ENCODE data around the gene RSPO1.

RSPO1 gene

DNA sequence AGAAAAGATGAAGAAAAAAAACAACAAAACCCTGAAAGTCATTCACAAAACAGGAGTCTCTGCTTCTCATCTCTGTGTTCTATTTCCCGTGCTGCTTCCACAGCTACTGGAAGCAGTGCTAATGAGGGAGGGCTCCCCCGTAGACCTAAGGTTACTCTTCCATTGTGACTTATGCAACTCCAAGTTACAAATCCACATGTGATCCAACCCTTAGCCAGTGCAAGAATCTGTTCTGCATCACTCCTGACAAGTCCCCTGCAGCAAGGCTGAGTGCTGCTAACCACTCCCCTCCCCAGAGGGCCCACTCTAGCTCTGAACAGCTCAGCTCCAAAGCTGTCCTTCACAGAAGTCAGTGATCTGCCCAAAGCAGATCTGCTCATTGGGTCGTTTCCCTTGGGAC, 67.7 kb downstream of the RSPO1 start:
- no peak for TF ChIP-seq EP300 (IDR thresholded peaks at IDR 0.05; ENCODE audit: borderline replicate concordance)
- no peak for TF ChIP-seq FOXM1 (IDR thresholded peaks at IDR 0.05; ENCODE audit: borderline replicate concordance, low read depth)
- TF ChIP-seq, protein P1, sequence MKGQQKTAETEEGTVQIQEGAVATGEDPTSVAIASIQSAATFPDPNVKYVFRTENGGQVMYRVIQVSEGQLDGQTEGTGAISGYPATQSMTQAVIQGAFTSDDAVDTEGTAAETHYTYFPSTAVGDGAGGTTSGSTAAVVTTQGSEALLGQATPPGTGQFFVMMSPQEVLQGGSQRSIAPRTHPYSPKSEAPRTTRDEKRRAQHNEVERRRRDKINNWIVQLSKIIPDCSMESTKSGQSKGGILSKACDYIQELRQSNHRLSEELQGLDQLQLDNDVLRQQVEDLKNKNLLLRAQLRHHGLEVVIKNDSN (IDR thresholded peaks at IDR 0.05) = no peak
- no peak for TF ChIP-seq TEAD4 (IDR thresholded peaks at IDR 0.05)
- no peak for TF ChIP-seq EGR1 (IDR thresholded peaks at IDR 0.05)
- no peak for TF ChIP-seq NFIC (IDR thresholded peaks at IDR 0.05)
- TF ChIP-seq, protein P2, sequence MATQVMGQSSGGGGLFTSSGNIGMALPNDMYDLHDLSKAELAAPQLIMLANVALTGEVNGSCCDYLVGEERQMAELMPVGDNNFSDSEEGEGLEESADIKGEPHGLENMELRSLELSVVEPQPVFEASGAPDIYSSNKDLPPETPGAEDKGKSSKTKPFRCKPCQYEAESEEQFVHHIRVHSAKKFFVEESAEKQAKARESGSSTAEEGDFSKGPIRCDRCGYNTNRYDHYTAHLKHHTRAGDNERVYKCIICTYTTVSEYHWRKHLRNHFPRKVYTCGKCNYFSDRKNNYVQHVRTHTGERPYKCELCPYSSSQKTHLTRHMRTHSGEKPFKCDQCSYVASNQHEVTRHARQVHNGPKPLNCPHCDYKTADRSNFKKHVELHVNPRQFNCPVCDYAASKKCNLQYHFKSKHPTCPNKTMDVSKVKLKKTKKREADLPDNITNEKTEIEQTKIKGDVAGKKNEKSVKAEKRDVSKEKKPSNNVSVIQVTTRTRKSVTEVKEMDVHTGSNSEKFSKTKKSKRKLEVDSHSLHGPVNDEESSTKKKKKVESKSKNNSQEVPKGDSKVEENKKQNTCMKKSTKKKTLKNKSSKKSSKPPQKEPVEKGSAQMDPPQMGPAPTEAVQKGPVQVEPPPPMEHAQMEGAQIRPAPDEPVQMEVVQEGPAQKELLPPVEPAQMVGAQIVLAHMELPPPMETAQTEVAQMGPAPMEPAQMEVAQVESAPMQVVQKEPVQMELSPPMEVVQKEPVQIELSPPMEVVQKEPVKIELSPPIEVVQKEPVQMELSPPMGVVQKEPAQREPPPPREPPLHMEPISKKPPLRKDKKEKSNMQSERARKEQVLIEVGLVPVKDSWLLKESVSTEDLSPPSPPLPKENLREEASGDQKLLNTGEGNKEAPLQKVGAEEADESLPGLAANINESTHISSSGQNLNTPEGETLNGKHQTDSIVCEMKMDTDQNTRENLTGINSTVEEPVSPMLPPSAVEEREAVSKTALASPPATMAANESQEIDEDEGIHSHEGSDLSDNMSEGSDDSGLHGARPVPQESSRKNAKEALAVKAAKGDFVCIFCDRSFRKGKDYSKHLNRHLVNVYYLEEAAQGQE (IDR thresholded peaks at IDR 0.05; ENCODE audit: low read depth) = no peak
- no peak for TF ChIP-seq ZBTB7A (IDR thresholded peaks at IDR 0.05; ENCODE audit: low read depth)
- TF ChIP-seq CREB1 (IDR thresholded peaks at IDR 0.05; ENCODE audit: low read depth) = no peak
- TF ChIP-seq TCF12 (IDR thresholded peaks at IDR 0.05; ENCODE audit: low read depth) = no peak
- TF ChIP-seq CEBPB (IDR thresholded peaks at IDR 0.05) = no peak
- TF ChIP-seq YY1 (IDR thresholded peaks at IDR 0.05; ENCODE audit: low read depth) = no peak
- TF ChIP-seq RAD21 (IDR thresholded peaks at IDR 0.05; ENCODE audit: low read depth) = no peak
- TF ChIP-seq, protein P3, sequence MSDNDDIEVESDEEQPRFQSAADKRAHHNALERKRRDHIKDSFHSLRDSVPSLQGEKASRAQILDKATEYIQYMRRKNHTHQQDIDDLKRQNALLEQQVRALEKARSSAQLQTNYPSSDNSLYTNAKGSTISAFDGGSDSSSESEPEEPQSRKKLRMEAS (IDR thresholded peaks at IDR 0.05) = no peak
- no peak for TF ChIP-seq TAF1 (IDR thresholded peaks at IDR 0.05; ENCODE audit: low read depth)

DNA sequence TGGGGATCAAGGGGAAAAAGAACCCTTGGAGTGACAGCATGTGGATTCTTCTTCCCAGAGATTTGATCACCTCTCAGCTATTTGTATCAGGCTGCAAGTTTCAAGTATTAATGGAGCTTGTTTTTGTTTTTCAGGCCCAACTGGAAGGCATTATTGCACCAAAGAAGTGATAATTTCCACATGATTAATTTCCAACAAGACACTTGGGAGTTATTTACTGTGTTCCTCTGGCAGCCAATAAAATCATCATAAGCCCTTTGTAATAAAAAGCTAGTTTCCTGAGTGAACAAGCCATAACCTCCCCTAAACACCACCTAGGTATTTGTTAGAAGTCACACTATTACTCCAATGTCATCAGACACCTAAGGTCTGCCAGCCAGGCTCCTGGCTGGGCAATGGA, 69.8 kb downstream of the RSPO1 start:
- TF ChIP-seq YY1 (IDR thresholded peaks at IDR 0.05; ENCODE audit: low read depth) = no peak
- no peak for TF ChIP-seq EP300 (IDR thresholded peaks at IDR 0.05; ENCODE audit: borderline replicate concordance)
- TF ChIP-seq EGR1 (IDR thresholded peaks at IDR 0.05) = no peak
- TF ChIP-seq, protein P1 (IDR thresholded peaks at IDR 0.05) = no peak
- no peak for TF ChIP-seq NFIC (IDR thresholded peaks at IDR 0.05)
- no peak for TF ChIP-seq RAD21 (IDR thresholded peaks at IDR 0.05; ENCODE audit: low read depth)
- no peak for TF ChIP-seq CREB1 (IDR thresholded peaks at IDR 0.05; ENCODE audit: low read depth)
- no peak for TF ChIP-seq TAF1 (IDR thresholded peaks at IDR 0.05; ENCODE audit: low read depth)
- no peak for TF ChIP-seq FOXM1 (IDR thresholded peaks at IDR 0.05; ENCODE audit: borderline replicate concordance, low read depth)
- TF ChIP-seq ZBTB7A (IDR thresholded peaks at IDR 0.05; ENCODE audit: low read depth) = no peak
- TF ChIP-seq, protein P2 (IDR thresholded peaks at IDR 0.05; ENCODE audit: low read depth) = no peak
- TF ChIP-seq CEBPB (IDR thresholded peaks at IDR 0.05) = no peak
- TF ChIP-seq, protein P3 (IDR thresholded peaks at IDR 0.05) = no peak
- TF ChIP-seq TEAD4 (IDR thresholded peaks at IDR 0.05) = no peak
- TF ChIP-seq TCF12 (IDR thresholded peaks at IDR 0.05; ENCODE audit: low read depth) = no peak

DNA sequence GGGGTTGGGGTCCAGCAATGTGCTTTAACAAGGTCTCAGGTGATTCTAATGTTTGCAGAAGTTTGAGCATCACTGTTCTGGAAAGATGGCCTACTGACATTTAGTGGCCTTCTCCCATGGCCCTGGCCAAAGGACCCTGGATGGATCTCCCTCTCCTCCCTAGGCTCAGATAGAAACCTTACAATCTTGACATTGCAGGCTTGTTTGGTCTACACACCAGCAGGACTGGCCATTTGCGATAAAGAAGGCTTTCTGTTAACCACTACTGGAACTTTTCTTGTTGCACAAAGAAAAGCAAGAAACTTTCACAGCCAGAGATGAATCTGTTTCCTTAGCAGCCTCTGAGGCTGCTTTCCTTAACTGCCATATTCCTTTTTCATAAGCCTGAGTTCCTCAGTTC, 71.7 kb downstream of the RSPO1 start:
- no peak for TF ChIP-seq RAD21 (IDR thresholded peaks at IDR 0.05; ENCODE audit: low read depth)
- TF ChIP-seq CEBPB (IDR thresholded peaks at IDR 0.05) = no peak
- TF ChIP-seq TEAD4 (IDR thresholded peaks at IDR 0.05) = no peak
- TF ChIP-seq FOXM1 (IDR thresholded peaks at IDR 0.05; ENCODE audit: borderline replicate concordance, low read depth) = no peak
- no peak for TF ChIP-seq ZBTB7A (IDR thresholded peaks at IDR 0.05; ENCODE audit: low read depth)
- no peak for TF ChIP-seq TAF1 (IDR thresholded peaks at IDR 0.05; ENCODE audit: low read depth)

Data from Ishikawa (cell line).